Activated CD8-positive, alpha-beta memory T cell treated with anti-CD3 and anti-CD28 coated beads for 24 hours (primary cell): ENCODE measurements around the gene TM4SF20.

Experiments used
- DNase-seq: peaks from one replicate; pipeline ENCODE4 v3.0.0-alpha.2; 2020

TM4SF20 gene

GRCh38 chr2:227317834-227318233, 61.3 kb downstream of the TM4SF20 start:
- no peak for DNase-seq

- no peak for DNase-seq
These were observed 65.8 kb downstream of the TM4SF20 start for GRCh38 chr2:227313310-227313709.

GRCh38 chr2:227312579-227312978, 66.5 kb downstream of the TM4SF20 start:
- no peak for DNase-seq
